Mesothelial cell of epicardium (in vitro differentiated cells): Measurements from ENCODE around the gene ASH1L. TPM values are rescaled to one million over a fixed set of nuclear protein-coding genes. Genes with fewer than 3 reads are reported as not detected.

Experiments
- DNase-seq, 2 experiments: peaks; one replicate each; pipeline ENCODE4 v3.0.0; 2021; ENCODE audit warnings: low spot score in 2 of 2; ENCODE audit not compliant: unreplicated experiment in 2 of 2
- H3K27ac Mint-ChIP-seq: 2 replicates; pipeline ENCODE4 v1.8.0; 2021; ENCODE audit warnings: mixed read lengths
- H3K27me3 Mint-ChIP-seq: 2 replicates; pipeline ENCODE4 v1.8.0; 2021; ENCODE audit warnings: low read depth, mixed read lengths
- H3K36me3 Mint-ChIP-seq: 2 replicates; pipeline ENCODE4 v1.8.0; 2021; ENCODE audit warnings: mixed read lengths
- H3K4me1 Mint-ChIP-seq: 2 replicates; pipeline ENCODE4 v1.8.0; 2021; ENCODE audit warnings: mixed read lengths
- H3K4me3 Mint-ChIP-seq: 2 replicates; pipeline ENCODE4 v1.8.0; 2021; ENCODE audit warnings: mild to moderate bottlenecking, moderate library complexity, mixed read lengths
- H3K9me3 Mint-ChIP-seq: 2 replicates; pipeline ENCODE4 v1.8.0; 2021; ENCODE audit warnings: mixed read lengths
- CTCF ChIP-seq: fragments of 200-600 bp; sonication (generic); IDR thresholded peaks from one replicate; pipeline ENCODE4 v1.5.0; 2021; ENCODE audit warnings: antibody characterized with exemption; ENCODE audit not compliant: unreplicated experiment
- total RNA-seq: library from RNA; stranded (reverse); gene quantifications from 3 replicates; pipeline ENCODE4 v1.2.1, GENCODE V29; 2021

The ASH1L gene
- total RNA-seq, 1 donor from 2014 or later, result 87.7 TPM

GRCh38 chr1:155327981-155328380 lies 234.6 kb downstream of the ASH1L start:
- TF ChIP-seq CTCF, result no peak
- DNase-seq, result no peak
- Mint-ChIP-seq H3K27me3 (no peaks in the 10 kb centered on the region), H3K4me3 (no peak overlapping the region), H3K27ac (peak overlapping the region; percentile 53), H3K36me3 (peaks cover 20% of the 10 kb centered on the region), H3K9me3 (no peaks in the 10 kb centered on the region), H3K4me1 (peaks cover 15% of the 10 kb centered on the region)

DNA sequence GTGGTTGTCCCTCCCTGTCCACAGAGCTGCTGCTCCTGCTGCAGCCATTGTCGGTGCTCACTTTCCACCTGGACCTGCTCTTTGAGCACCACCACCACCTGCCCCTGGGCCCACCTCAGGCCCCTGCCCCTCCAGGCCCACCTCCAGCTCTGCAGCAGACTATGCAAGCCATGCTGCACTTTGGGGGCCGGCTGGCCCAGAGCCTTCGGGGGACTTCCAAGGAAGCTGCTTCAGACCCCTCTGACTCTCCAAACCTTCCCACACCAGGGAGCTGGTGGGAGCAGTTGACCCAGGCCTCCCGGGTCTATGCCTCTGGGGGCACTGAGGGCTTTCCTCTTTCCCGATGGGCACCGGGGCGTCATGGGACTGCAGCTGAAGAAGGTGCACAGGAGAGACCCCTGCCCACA lies 236.0 kb downstream of the ASH1L start:
- Mint-ChIP-seq H3K4me3 (peak overlapping the region; percentile 30), H3K4me1 (peaks cover 24% of the 10 kb centered on the region)

DNA sequence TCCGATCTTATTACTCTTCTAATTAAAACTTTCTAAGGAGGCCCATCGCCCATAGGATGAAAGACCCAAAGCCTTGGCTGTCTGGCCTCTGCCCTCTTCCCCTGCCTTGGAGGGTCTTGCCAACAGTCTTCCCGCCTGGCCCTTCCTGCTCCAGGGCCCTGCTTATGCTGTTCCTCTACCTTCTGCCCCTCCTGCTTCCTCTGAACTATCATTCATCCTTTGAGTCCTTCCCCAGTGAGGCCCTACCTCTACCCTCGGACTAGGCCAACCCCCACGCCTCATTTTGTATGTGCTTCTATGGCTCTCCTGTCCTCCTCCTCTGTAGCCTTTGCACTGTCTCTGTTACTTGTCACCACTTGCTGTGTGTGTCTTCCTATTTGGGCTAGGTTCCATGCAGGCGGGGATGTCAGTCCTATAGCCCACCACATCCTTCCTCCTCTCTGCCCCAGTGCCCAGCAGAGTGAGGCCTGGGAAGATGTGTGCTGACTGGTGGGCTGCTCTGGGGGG lies 236.5 kb downstream of the ASH1L start:
- Mint-ChIP-seq H3K4me1 (peaks cover 28% of the 10 kb centered on the region), H3K27ac (peak overlapping the region; percentile 75), H3K9me3 (no peaks in the 10 kb centered on the region), H3K27me3 (no peaks in the 10 kb centered on the region), H3K36me3 (peaks cover 16% of the 10 kb centered on the region), H3K4me3 (peak overlapping the region; percentile 89)
- no peak for DNase-seq
- TF ChIP-seq CTCF, result no peak

More for the DNA sequence above, 236.0 kb downstream of the ASH1L start:
- TF ChIP-seq CTCF, result no peak
- Mint-ChIP-seq H3K9me3 (no peaks in the 10 kb centered on the region), H3K36me3 (peaks cover 20% of the 10 kb centered on the region), H3K27ac (no peak overlapping the region), H3K27me3 (no peaks in the 10 kb centered on the region)
- DNase-seq, result no peak

DNA sequence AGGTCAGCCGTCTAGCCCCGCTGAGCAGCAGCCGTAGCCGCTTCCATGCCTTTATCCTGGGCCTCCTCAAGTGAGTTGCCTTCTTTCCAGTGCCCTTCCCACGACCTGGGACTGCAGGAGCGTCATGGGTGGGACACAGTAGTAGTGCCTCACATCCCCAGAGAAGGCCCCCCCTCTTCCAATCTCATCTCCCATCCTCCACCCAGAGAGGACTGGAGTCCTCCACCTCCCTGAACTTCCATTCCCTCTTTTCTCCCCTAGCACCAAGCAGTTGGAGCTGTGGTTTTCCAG lies 237.1 kb downstream of the ASH1L start:
- peaks cover 31% of the 10 kb centered on the region for H3K4me1 Mint-ChIP-seq
- H3K27ac Mint-ChIP-seq, result peak overlapping the region; percentile 75
- DNase-seq, result no peak
- H3K36me3 Mint-ChIP-seq, result peaks cover 11% of the 10 kb centered on the region
- H3K4me3 Mint-ChIP-seq, result peak overlapping the region; percentile 89
- no peaks in the 10 kb centered on the region for H3K27me3 Mint-ChIP-seq
- no peaks in the 10 kb centered on the region for H3K9me3 Mint-ChIP-seq
- TF ChIP-seq CTCF, result no peak

GRCh38 chr1:155324717-155325602 lies 237.6 kb downstream of the ASH1L start:
- TF ChIP-seq CTCF, result no peak
- DNase-seq, result peak in 1 of 2 experiments; percentile 61
- peak overlapping the region; percentile 76 for H3K27ac Mint-ChIP-seq
- peaks cover 5% of the 10 kb centered on the region for H3K36me3 Mint-ChIP-seq
- no peaks in the 10 kb centered on the region for H3K9me3 Mint-ChIP-seq
- no peaks in the 10 kb centered on the region for H3K27me3 Mint-ChIP-seq
- peaks cover 37% of the 10 kb centered on the region for H3K4me1 Mint-ChIP-seq
- H3K4me3 Mint-ChIP-seq, result peak overlapping the region; percentile 89
